ENCODE results near the gene FAM131C. TPM values are rescaled to one million over a fixed set of nuclear protein-coding genes. Genes with fewer than 3 reads are reported as not detected.
"Not testable (repeated sequence)": the region's sequence is repeated elsewhere in the genome, so short reads cannot be mapped to it uniquely, and the experiment has no call there.

The FAM131C gene
- total RNA-seq, 1 donor from 2014 or later: 0.82 TPM

GRCh38 chr1:16042096-16042495 is 31.4 kb downstream of the FAM131C start:
- no peak for DNase-seq (ENCODE audit: extremely low read depth, low read depth, low spot score)

GRCh38 chr1:16041200-16041599 is 32.3 kb downstream of the FAM131C start:
- DNase-seq (ENCODE audit: extremely low read depth, low read depth, low spot score): no peak

DNA sequence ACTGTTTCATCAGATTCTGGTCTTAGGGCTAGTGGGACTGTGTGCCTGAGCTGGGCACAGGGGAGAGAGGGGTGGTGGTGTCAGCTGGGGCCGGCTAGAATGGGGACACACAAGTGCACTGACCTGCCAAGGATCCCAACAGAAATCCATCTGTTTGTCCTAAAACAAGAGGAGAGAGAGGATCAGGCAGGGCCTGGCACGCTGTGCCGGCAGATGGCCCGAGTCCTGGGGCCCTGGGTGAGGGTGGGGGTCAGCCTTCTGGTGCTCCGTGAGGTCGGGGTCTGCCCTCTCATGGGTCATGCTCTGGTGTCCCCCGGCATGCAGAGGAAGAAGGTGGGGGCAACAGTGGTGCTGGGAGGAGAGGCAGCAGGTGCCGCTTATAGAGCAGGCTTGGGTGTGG is 33.6 kb downstream of the FAM131C start:
- DNase-seq (ENCODE audit: extremely low read depth, low read depth, low spot score): not testable (repeated sequence)

DNA sequence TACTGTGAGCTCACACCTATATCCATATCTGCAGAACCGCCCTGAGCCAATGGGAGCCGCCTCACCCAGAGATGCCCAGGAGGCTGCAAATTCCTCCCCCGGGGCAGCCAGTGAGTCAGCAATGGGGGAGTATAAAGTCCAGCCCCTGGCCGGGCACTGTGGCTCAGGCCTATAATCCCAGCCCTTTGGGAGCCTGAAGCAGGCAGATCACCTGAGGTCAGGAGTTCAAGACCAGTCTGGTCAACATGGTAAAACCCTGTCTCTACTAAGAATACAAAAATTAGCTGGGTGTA is 34.9 kb downstream of the FAM131C start:
- no peak for DNase-seq (ENCODE audit: extremely low read depth, low read depth, low spot score)

DNA sequence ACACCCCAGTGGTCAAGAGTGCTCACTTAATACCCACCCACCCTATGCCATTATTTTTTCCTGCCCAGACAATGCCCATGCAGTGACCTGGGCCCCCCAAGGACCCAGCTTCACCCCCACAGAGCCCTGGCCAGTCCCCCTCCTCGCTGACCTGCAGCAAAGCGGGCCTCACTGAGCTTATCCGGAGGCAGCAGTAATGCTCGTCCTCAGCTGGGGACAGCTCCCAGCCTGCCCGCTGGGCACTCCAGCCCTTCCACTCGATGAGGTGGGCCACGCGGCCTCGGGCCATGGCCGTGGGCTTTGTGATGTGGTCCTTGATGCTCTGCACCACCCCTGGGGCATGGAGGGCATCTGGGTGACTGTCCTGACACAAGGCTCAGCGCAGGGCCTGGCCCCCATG is 37.0 kb downstream of the FAM131C start:
- not testable (repeated sequence) for DNase-seq (ENCODE audit: extremely low read depth, low read depth, low spot score)

DNA sequence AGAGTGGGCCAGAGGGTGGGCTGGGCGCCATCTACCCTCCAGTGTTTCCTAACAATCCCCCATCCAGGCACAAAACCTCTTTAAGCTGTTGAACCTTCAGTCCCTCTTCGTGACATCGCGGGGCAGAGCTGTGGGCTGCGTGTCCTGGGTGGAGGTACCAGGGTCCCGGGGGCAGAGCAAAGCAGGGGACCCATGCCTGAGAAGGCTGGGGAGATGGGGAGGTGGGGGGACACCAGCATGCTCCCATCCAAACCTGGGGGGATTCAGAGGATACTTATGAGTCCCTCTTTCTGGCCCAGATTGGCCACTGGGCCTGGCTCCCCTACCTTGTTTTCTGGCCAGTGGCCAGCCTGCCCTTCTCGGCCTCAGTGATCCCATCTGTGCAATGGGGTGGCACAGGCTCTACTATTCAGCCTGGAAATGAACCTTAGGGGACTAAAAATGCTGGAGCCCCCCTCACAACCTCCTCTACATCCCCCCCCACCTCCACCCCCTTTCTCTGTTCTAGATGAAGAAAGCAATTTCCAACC is 40.3 kb downstream of the FAM131C start:
- DNase-seq (ENCODE audit: extremely low read depth, low read depth, low spot score): not testable (repeated sequence)

DNA sequence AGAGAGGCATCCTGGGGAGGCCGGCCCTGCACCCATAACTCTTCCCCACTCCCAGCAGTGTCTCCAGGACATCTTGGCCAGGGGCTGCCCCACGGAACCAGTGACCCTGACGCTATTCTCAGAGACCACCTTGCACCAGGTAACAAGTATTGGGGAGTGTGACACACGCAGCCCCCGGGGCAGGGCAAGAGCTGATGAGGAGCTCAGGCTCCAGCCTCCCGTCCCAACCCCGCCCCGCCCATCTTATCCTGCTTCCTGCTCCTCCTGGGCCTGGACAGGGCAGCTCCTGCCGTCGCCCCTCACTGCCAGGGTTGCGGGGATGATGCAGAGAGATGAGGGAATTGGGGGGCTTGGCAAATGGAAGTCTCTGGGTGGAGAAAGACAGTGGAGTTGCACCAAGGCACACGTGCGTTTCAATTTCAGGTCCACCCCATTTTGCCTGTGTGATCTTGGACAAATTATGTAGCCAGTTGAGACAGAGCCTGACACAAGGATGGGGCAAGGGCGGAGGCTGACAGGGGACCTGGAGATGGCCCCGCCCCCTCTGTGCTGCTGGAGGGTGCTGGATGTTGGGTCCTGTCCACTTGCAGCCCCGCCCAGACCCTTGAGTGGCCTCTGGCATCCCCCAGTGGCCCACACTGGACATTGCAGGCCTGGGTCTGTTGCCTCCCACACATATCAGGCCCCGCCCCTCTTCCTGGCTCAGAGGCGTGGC is 40.9 kb downstream of the FAM131C start:
- peak; percentile 22 for DNase-seq (ENCODE audit: extremely low read depth, low read depth, low spot score)

GRCh38 chr1:16031551-16031950 is 41.9 kb downstream of the FAM131C start:
- no peak for DNase-seq (ENCODE audit: extremely low read depth, low read depth, low spot score)

- DNase-seq (ENCODE audit: extremely low read depth, low read depth, low spot score): no peak
Observed at GRCh38 chr1:16029288-16029687, 44.2 kb downstream of the FAM131C start.

GRCh38 chr1:16029003-16029268 is 44.5 kb downstream of the FAM131C start:
- DNase-seq (ENCODE audit: extremely low read depth, low read depth, low spot score): not testable (repeated sequence)

DNA sequence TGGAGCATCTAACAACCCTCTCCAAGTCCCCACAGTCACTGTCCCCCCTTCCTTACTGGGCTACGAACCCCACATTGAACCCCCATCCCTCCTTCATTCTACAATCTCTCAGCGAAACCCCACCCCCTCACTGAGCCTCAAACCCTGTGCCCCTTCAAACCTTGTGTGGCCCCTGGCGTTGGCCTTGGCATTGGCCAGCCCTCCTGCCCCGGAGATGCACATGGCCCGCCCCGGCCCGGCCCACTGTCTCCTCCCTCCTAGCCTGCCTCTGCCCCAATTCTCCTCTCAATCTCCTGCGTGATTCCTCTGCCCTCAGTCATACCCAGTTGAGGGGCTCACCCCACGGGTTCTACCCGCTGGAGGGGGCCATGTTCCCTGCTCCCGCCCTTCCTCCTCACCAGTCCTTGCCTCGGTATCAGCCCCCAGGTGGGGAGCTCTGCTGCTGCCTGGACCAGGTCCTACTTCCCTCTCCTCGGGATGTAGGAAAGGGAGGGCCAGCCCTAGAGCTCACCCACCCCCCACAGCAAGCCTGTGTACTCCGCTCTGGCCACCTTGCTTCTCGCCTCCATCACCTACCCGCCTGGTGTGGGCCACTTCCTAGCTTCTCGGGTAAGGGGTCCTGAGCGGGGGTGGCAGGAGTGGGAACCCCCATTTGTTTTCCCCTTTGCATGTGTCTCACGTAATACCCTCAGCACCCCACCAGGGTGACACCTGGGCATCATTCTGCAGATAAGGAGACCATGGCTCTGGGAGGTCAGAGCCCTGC is 45.0 kb downstream of the FAM131C start:
- no peak for DNase-seq (ENCODE audit: extremely low read depth, low read depth, low spot score)

- DNase-seq (ENCODE audit: extremely low read depth, low read depth, low spot score): no peak
Observed at GRCh38 chr1:16026723-16027484, 46.5 kb downstream of the FAM131C start.

- not testable (repeated sequence) for DNase-seq (ENCODE audit: extremely low read depth, low read depth, low spot score)
Observed at GRCh38 chr1:16026302-16026701, 47.1 kb downstream of the FAM131C start.

GRCh38 chr1:16023050-16023653 is 50.3 kb downstream of the FAM131C start:
- no peak for DNase-seq (ENCODE audit: extremely low read depth, low read depth, low spot score)

DNA sequence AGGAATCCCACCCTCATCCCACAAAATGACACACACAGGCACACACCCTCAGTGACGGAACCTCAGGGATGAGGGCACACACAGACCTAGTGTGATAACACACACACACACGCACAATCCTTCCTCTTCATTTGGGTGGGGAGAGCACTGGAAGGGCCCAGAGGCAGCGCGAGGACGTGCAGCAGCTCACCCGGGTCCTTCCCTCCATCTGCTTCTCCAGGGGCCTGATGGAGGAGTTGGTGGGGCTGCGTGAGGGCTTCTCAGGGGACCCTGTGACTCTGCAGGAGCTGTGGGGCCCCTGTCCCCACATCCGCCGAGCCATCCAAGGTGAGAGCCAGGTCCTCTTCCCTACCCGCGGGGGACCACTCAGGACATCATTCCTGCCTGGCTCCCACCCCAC is 51.1 kb downstream of the FAM131C start:
- DNase-seq (ENCODE audit: extremely low read depth, low read depth, low spot score): no peak

- no peak for DNase-seq (ENCODE audit: extremely low read depth, low read depth, low spot score)
Observed at GRCh38 chr1:16021681-16022080, 51.8 kb downstream of the FAM131C start, which contains the start of gene CLCNKA. CLCNKA (plus strand) TSS chr1:16022036; CDS start chr1:16022620, 584 bp downstream.

GRCh38 chr1:16020878-16021277 is 52.6 kb downstream of the FAM131C start:
- DNase-seq (ENCODE audit: extremely low read depth, low read depth, low spot score): not testable (repeated sequence)

DNA sequence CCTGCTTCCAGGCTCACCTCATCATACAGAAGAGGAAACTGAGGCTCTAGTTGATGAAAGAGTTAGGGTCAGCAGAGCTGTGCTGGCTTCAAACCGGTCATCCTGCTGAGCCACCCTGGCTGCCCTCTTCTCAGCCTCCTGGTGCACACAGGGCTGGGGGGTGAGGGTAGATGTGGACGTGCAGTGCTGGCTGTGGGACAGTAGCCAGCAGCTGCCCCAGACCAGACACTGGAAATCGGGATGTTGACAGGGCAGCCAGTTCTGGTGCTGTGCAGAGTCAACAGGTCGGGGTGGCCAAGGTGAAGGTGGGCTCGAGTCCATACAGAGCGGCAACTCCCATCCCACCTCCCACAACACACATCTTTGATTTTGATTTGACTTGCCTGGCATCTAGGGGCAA is 53.1 kb downstream of the FAM131C start:
- DNase-seq (ENCODE audit: extremely low read depth, low read depth, low spot score): no peak

GRCh38 chr1:16019644-16020277 is 53.7 kb downstream of the FAM131C start:
- DNase-seq (ENCODE audit: extremely low read depth, low read depth, low spot score): no peak

DNA sequence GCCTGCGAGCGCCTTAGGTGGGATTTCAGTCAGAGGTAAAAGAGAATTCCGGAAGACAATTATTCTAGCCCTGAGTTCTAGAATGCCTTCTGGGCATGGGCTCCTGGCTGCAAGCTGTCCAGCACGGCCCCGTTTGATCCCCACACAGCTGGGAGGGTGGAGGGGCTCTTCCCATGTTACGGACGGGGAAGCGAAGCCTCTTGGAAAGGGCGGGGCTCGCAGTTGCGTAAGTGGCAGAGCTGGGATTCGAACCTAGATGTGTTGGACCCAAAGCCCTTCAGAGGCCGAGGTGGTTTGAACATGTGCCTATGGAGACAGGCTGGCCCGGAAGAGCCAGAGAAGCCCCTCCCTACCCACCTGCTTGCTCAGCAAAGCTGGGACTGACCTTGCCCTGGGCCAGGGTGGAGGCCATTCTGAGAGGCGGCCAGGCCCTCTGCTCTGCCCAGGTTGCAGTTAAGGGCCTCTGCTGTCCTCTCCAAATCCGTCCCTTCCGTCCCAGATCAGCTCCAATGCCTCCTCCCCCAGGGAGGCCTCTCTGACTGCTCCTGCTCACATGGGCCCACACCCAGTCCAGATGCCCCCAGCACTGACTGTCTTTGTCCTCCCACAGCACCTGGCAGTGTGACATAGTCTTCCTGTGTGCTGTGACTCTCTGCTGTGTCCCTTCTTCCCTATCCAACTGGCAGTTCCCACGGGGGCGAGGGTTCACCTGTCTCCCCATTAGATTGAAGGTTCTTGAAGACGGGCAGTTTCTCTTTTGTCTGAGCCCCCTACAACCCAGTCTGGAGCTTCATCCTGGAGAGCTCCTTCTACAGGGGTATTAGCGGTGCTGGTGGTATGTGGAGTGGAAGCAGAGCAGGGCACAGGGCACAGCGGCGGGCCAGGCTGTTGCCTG is 54.5 kb downstream of the FAM131C start:
- no peak for DNase-seq (ENCODE audit: extremely low read depth, low read depth, low spot score)

Measured in glomerular endothelial cell (primary cell).